ENCODE data around the gene TMEM201. TPM values are rescaled to one million over a fixed set of nuclear protein-coding genes. Genes with fewer than 3 reads are reported as not detected.

TMEM201 gene
- total and polyA plus RNA-seq, 11 donors: 13.1 to 24.8 (median 18.5) TPM

GRCh38 chr1:9654051-9654833, 65.5 kb downstream of the TMEM201 start:
- H3K4me1 ChIP-seq: peaks cover 0 to 61% (median 10%) of the 10 kb centered on the region in 12 donors
- no peaks in the 10 kb centered on the region for H3K9me3 ChIP-seq
- ATAC-seq (peak in 2 of 4 donors; percentile 43 to 44), DNase-seq (no peak)
- H3K27ac ChIP-seq: peak overlapping the region in 1 of 12 donors; percentile 96
- TF ChIP-seq CTCF (IDR thresholded peaks at IDR 0.05) (no peak), POLR2A (IDR thresholded peaks at IDR 0.05) (no peak)
- peak overlapping the region in 5 of 12 donors; percentile 4 to 76 (median 24) for H3K4me3 ChIP-seq
- 80 to 87% (median 83%) methylated on average over 25 of the region's 25 CpGs for WGBS, 4 donors
- intact Hi-C loops (cut with DNase I): no loop called here
- peaks cover 9 to 40% (median 30%) of the 10 kb centered on the region in 9 donors for H3K27me3 ChIP-seq
- no peaks in the 10 kb centered on the region for H3K36me3 ChIP-seq

- TF ChIP-seq POLR2A (IDR thresholded peaks at IDR 0.05) (no peak), CTCF (IDR thresholded peaks at IDR 0.05) (no peak)
- ATAC-seq: no peak
- peak overlapping the region in 2 of 12 donors; percentile 65 to 76 for H3K4me3 ChIP-seq
- no peaks in the 10 kb centered on the region for H3K36me3 ChIP-seq
- H3K27me3 ChIP-seq: peaks cover 9 to 31% (median 24%) of the 10 kb centered on the region in 9 donors
- no peak for DNase-seq
- no peaks in the 10 kb centered on the region for H3K9me3 ChIP-seq
- peak overlapping the region in 1 of 12 donors; percentile 96 for H3K27ac ChIP-seq
- 71 to 76% (median 73%) methylated on average over 16 of the region's 16 CpGs for WGBS, 4 donors
- intact Hi-C loops (cut with DNase I): no loop called here
- H3K4me1 ChIP-seq: peaks cover 0 to 64% (median 10%) of the 10 kb centered on the region in 12 donors
Measured at GRCh38 chr1:9654834-9655723, 66.4 kb downstream of the TMEM201 start.

GRCh38 chr1:9655836-9656235, 67.1 kb downstream of the TMEM201 start:
- intact Hi-C loops (cut with DNase I): no loop called here
- 81 to 88% (median 85%) methylated on average over 11 of the region's 11 CpGs for WGBS, 4 donors
- peaks cover 0 to 60% (median 10%) of the 10 kb centered on the region in 12 donors for H3K4me1 ChIP-seq
- no peak for TF ChIP-seq CTCF (IDR thresholded peaks at IDR 0.05)
- TF ChIP-seq POLR2A (IDR thresholded peaks at IDR 0.05): no peak
- peak overlapping the region in 1 of 12 donors; percentile 10 for H3K27ac ChIP-seq
- DNase-seq (no peak), ATAC-seq (no peak)
- no peaks in the 10 kb centered on the region for H3K9me3 ChIP-seq
- H3K27me3 ChIP-seq: peaks cover 6 to 25% (median 16%) of the 10 kb centered on the region in 9 donors
- no peaks in the 10 kb centered on the region for H3K36me3 ChIP-seq
- H3K4me3 ChIP-seq: no peak overlapping the region

Data from heart left ventricle (tissue), 16 donors.